Measurements from ENCODE around the gene TRIM46. TPM values are rescaled to one million over a fixed set of nuclear protein-coding genes. Genes with fewer than 3 reads are reported as not detected.
"Not testable (repeated sequence)": the region's sequence is repeated elsewhere in the genome, so short reads cannot be mapped to it uniquely, and the experiment has no call there.

TRIM46 gene
- total and polyA plus RNA-seq, 2 of the 13 experiments (the other 11 are each of a cell fraction or from before 2014, with no cell fraction given), result 0.04 to 0.09 TPM

DNA sequence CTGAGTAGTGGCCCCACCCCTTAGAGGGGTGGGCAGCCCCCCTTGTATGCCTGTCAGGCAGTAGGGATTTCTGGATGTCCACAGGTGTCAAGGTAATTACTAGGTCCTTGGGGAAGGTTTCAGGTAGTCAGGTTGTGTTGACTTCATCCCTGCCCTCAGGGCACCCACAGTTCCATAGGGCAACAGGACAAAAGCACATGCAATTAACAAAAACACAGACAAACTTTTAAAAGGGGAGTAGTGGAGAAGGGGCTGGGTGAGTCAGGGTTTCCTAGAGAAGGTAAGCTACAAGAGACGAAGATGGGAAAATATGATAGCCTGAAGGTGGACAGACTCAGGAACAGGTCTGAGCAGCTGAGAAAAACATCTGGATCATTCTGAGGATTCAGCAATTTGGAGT lies 14.7 kb upstream of the TRIM46 start:
- CTCF ChIA-PET (ENCODE audit: low intra/inter-chr PET ratio, low total read pairs), result no interaction called here
- no peak overlapping the region for H3K27ac ChIP-seq (ENCODE audit: extremely low read length, insufficient read depth, low read length)
- no peaks in the 10 kb centered on the region; a peak in 1 of 5 replicates for H3K27me3 ChIP-seq (ENCODE audit: control insufficient read depth in 1 of 2, insufficient read depth in 2 of 2, low read length in 2 of 2)
- H3K79me2 ChIP-seq (ENCODE audit: insufficient read depth, low read length), result no peaks in the 10 kb centered on the region
- H3K4me3 ChIP-seq (replicated peaks in 1 of 3; ENCODE audit: insufficient read depth in 1 of 3, low read depth in 2 of 3, low read length in 3 of 3), result no peak overlapping the region
- no peaks in the 10 kb centered on the region for H4K20me1 ChIP-seq (ENCODE audit: insufficient read depth, low read length)
- TF ChIP-seq GZF1 (CRISPR knock-in tag; IDR thresholded peaks at IDR 0.05) (no peak), MAFK (conservative IDR thresholded peaks at IDR 0.05 in 1 of 2, IDR thresholded peaks at IDR 0.05 in 1 of 2; ENCODE audit: low read length in 2 of 2) (0 out of 4 replicates have a peak, but pooled peaks of 1 of the 2 experiments have one; percentile 5)
- H3K4me2 ChIP-seq (ENCODE audit: low read depth, low read length), result no peak overlapping the region; the same call in 1 of the 2 replicates
- FAIRE-seq (no peak), ATAC-seq (no peak), DNase-seq (ENCODE audit: low spot score) (no peak)
- WGBS (ENCODE audit: low lambda C conversion rate), result 0% methylated on average over 1 of the region's 1 CpG
- no peaks in the 10 kb centered on the region for H3K36me3 ChIP-seq (replicated peaks in 1 of 2; ENCODE audit: control insufficient read depth in 1 of 2, insufficient read depth in 2 of 2, low read length in 2 of 2)
- peaks cover 17% of the 10 kb centered on the region for H3K4me1 ChIP-seq (ENCODE audit: insufficient read depth, low read length)
- no peaks in the 10 kb centered on the region for H3K9me3 ChIP-seq (ENCODE audit: low read length)
- H3K9ac ChIP-seq (ENCODE audit: insufficient read depth, low read depth, low read length), result no peak overlapping the region
- no TSS peak for BruUV-seq (replicated peaks)
- intact Hi-C loops (cut with micrococcal nuclease; ENCODE audit: unreplicated experiment) (no loop called here), in situ Hi-C loops (cut with HindIII; ENCODE audit: extremely low pct_ligation_motif_present, low pct_unique_long_range_greater_than_20kb) (no loop called here)
- POLR2A ChIA-PET, result no interaction called here
- no peak overlapping the region for H2AFZ ChIP-seq (ENCODE audit: low read length)

DNA sequence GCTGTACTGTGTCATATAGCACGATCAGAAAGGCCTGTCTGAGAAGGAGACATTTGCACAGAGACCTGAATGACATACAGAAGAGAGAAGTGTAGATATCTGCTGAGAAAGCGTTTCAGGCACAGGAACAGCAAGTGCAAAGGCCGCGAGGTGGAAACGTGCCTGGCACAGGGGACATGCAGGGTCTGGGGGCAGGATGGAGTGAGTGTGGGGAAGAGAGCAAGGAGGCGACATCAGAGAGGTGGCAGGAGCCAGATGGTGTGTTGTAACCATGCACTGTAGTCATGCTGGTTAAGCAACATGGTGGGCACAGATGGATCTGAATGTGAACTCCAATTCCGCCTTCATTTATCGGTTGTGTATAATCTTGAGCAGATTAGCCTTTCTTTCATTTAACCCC lies 13.5 kb upstream of the TRIM46 start:
- intact Hi-C loops (cut with micrococcal nuclease; ENCODE audit: unreplicated experiment), result no loop called here
- POLR2A ChIA-PET, result no interaction called here
- WGBS (ENCODE audit: low lambda C conversion rate), result 41% methylated on average over 8 of the region's 8 CpGs
- Histone ChIP-seq H3K27me3 (ENCODE audit: control insufficient read depth in 1 of 2, insufficient read depth in 2 of 2, low read length in 2 of 2) (no peaks in the 10 kb centered on the region; a peak in 1 of 5 replicates), H3K36me3 (replicated peaks in 1 of 2; ENCODE audit: control insufficient read depth in 1 of 2, insufficient read depth in 2 of 2, low read length in 2 of 2) (no peaks in the 10 kb centered on the region), H2AFZ (ENCODE audit: low read length) (no peak overlapping the region), H3K4me1 (ENCODE audit: insufficient read depth, low read length) (peaks cover 17% of the 10 kb centered on the region), H3K79me2 (ENCODE audit: insufficient read depth, low read length) (no peaks in the 10 kb centered on the region), H4K20me1 (ENCODE audit: insufficient read depth, low read length) (no peaks in the 10 kb centered on the region), H3K27ac (ENCODE audit: extremely low read length, insufficient read depth, low read length) (no peak overlapping the region), H3K9me3 (ENCODE audit: low read length) (no peaks in the 10 kb centered on the region), H3K4me2 (ENCODE audit: low read depth, low read length) (no peak overlapping the region), H3K4me3 (replicated peaks in 1 of 3; ENCODE audit: insufficient read depth in 1 of 3, low read depth in 2 of 3, low read length in 3 of 3) (no peak overlapping the region), H3K9ac (ENCODE audit: insufficient read depth, low read depth, low read length) (no peak overlapping the region)
- DNase-seq (ENCODE audit: low spot score) (no peak), FAIRE-seq (no peak), ATAC-seq (no peak)
- CTCF ChIA-PET (ENCODE audit: low intra/inter-chr PET ratio, low total read pairs), result no interaction called here
- in situ Hi-C loops (cut with HindIII; ENCODE audit: extremely low pct_ligation_motif_present, low pct_unique_long_range_greater_than_20kb), result no loop called here
- BruUV-seq (replicated peaks), result no TSS peak
- TF ChIP-seq, protein P1, sequence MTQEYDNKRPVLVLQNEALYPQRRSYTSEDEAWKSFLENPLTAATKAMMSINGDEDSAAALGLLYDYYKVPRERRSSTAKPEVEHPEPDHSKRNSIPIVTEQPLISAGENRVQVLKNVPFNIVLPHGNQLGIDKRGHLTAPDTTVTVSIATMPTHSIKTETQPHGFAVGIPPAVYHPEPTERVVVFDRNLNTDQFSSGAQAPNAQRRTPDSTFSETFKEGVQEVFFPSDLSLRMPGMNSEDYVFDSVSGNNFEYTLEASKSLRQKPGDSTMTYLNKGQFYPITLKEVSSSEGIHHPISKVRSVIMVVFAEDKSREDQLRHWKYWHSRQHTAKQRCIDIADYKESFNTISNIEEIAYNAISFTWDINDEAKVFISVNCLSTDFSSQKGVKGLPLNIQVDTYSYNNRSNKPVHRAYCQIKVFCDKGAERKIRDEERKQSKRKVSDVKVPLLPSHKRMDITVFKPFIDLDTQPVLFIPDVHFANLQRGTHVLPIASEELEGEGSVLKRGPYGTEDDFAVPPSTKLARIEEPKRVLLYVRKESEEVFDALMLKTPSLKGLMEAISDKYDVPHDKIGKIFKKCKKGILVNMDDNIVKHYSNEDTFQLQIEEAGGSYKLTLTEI (CRISPR knock-in tag; conservative IDR thresholded peaks at IDR 0.05), result no peak
- TF ChIP-seq, protein P2, sequence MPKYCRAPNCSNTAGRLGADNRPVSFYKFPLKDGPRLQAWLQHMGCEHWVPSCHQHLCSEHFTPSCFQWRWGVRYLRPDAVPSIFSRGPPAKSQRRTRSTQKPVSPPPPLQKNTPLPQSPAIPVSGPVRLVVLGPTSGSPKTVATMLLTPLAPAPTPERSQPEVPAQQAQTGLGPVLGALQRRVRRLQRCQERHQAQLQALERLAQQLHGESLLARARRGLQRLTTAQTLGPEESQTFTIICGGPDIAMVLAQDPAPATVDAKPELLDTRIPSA (CRISPR knock-in tag; IDR thresholded peaks at IDR 0.05; ENCODE audit: borderline replicate concordance), result no peak
- TF ChIP-seq RFX1 (IDR thresholded peaks at IDR 0.05), result no peak

DNA sequence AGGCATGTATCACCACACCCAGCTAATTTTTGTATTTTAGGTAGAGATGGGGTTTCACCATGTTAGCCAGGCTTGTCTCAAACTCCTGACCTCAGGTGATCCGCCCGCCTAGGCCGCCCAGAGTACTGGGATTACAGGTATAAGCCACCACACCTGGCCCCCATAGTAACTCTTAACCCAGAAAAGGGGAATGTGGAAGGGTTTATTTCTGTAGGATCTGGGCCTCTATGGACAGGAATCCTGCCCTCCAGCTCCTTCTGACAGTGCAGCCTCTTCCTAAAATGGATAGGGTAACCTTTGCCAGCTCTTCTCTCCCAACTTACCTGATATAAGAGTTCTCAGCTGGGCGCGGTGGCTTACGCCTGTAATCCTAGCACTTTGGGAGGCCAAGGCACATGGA lies 11.0 kb upstream of the TRIM46 start:
- not testable (repeated sequence) for ATAC-seq; BruUV-seq (replicated peaks)

More for the DNA sequence above, 11.0 kb upstream of the TRIM46 start:
- H3K9ac ChIP-seq (ENCODE audit: insufficient read depth, low read depth, low read length); H3K27me3 ChIP-seq (ENCODE audit: control insufficient read depth in 1 of 2, insufficient read depth in 2 of 2, low read length in 2 of 2); H3K9me3 ChIP-seq (ENCODE audit: low read length); intact Hi-C loops (cut with micrococcal nuclease; ENCODE audit: unreplicated experiment); H2AFZ ChIP-seq (ENCODE audit: low read length); H3K4me3 ChIP-seq (replicated peaks in 1 of 3; ENCODE audit: insufficient read depth in 1 of 3, low read depth in 2 of 3, low read length in 3 of 3); CTCF ChIA-PET (ENCODE audit: low intra/inter-chr PET ratio, low total read pairs); POLR2A ChIA-PET; H3K27ac ChIP-seq (ENCODE audit: extremely low read length, insufficient read depth, low read length); DNase-seq (ENCODE audit: low spot score); H4K20me1 ChIP-seq (ENCODE audit: insufficient read depth, low read length); H3K79me2 ChIP-seq (ENCODE audit: insufficient read depth, low read length); H3K4me2 ChIP-seq (ENCODE audit: low read depth, low read length); FAIRE-seq; in situ Hi-C loops (cut with HindIII; ENCODE audit: extremely low pct_ligation_motif_present, low pct_unique_long_range_greater_than_20kb); H3K36me3 ChIP-seq (replicated peaks in 1 of 2; ENCODE audit: control insufficient read depth in 1 of 2, insufficient read depth in 2 of 2, low read length in 2 of 2): not testable (repeated sequence)
- 77% methylated on average over 6 of the region's 6 CpGs for WGBS (ENCODE audit: low lambda C conversion rate)
- H3K4me1 ChIP-seq (ENCODE audit: insufficient read depth, low read length), result peaks cover 34% of the 10 kb centered on the region
